Endodermal cell (in vitro differentiated cells): ENCODE measurements around the gene PRDM7. TPM values are rescaled to one million over a fixed set of nuclear protein-coding genes. Genes with fewer than 3 reads are reported as not detected.
"Not testable (repeated sequence)": the region's sequence is repeated elsewhere in the genome, so short reads cannot be mapped to it uniquely, and the experiment has no call there.

ENCODE experiments used
- DNase-seq: peaks from one replicate; pipeline ENCODE4 v3.0.0-alpha.2; 2017
- H3K27ac ChIP-seq: 2 replicates; pipeline ENCODE4 v1.5.1; 2013; ENCODE audit warnings: mild to moderate bottlenecking, low read depth, low read length, moderate library complexity
- H3K27me3 ChIP-seq: 2 replicates; pipeline ENCODE4 v1.6.1; 2013; ENCODE audit warnings: mild to moderate bottlenecking, low read length, moderate library complexity; ENCODE audit not compliant: insufficient read depth, control insufficient read depth, poor library complexity, severe bottlenecking
- H3K36me3 ChIP-seq: 2 replicates; pipeline ENCODE4 v1.7.0; 2013; ENCODE audit warnings: mild to moderate bottlenecking, low read length, moderate library complexity; ENCODE audit not compliant: control insufficient read depth, insufficient read depth
- H3K4me1 ChIP-seq: one replicate; pipeline ENCODE4 v1.7.0; 2013; ENCODE audit warnings: low read length; ENCODE audit not compliant: control insufficient read depth, insufficient read depth
- H3K4me3 ChIP-seq: 2 replicates; pipeline ENCODE4 v1.5.1; 2013; ENCODE audit warnings: mild to moderate bottlenecking, low read length, moderate library complexity
- H3K9ac ChIP-seq: 2 replicates; pipeline ENCODE4 v1.6.1; 2013; ENCODE audit warnings: mild to moderate bottlenecking, low read length, moderate library complexity; ENCODE audit not compliant: poor library complexity, severe bottlenecking; ENCODE audit errors: extremely low read depth
- H3K9me3 ChIP-seq: 2 replicates; pipeline ENCODE4 v1.6.1; 2013; ENCODE audit warnings: mild to moderate bottlenecking, low read length, moderate library complexity; ENCODE audit not compliant: control insufficient read depth
- H3K27ac Mint-ChIP-seq: 2 replicates; pipeline ENCODE4 v1.8.0; 2020; ENCODE audit warnings: mixed read lengths
- H3K27me3 Mint-ChIP-seq: 2 replicates; pipeline ENCODE4 v1.8.0; 2021; ENCODE audit warnings: mild to moderate bottlenecking, mixed read lengths; ENCODE audit not compliant: insufficient read depth
- H3K36me3 Mint-ChIP-seq: 2 replicates; pipeline ENCODE4 v1.8.0; 2020; ENCODE audit warnings: low read depth, mixed read lengths
- H3K4me1 Mint-ChIP-seq: 2 replicates; pipeline ENCODE4 v1.8.0; 2020; ENCODE audit warnings: mixed read lengths
- H3K4me3 Mint-ChIP-seq: 2 replicates; pipeline ENCODE4 v1.8.0; 2020; ENCODE audit warnings: mild to moderate bottlenecking, moderate library complexity, mixed read lengths
- H3K9me3 Mint-ChIP-seq: 2 replicates; pipeline ENCODE4 v1.8.0; 2020; ENCODE audit warnings: mild to moderate bottlenecking, mixed read lengths
- CTCF ChIP-seq: fragments of 200-600 bp; sonication (generic); conservative IDR thresholded peaks from 2 replicates; pipeline ENCODE4 v1.5.0; 2021; ENCODE audit warnings: antibody characterized with exemption, mild to moderate bottlenecking
- WGBS, 2 experiments: methylation state at CpG; one replicate each; pipeline versions ENCODE4 v1.1.5 to v1.1.7; 2013; ENCODE audit warnings: missing lambda C conversion rate in 2 of 2, mixed read lengths in 1 of 2; ENCODE audit not compliant: insufficient coverage in 1 of 2, insufficient read length in 1 of 2; 5-methylcytosine and 5-hydroxymethylcytosine counted together
- total RNA-seq, 2 donors: library from RNA; stranded (reverse); fragmentation: NEBNext Ultra II Directional in 1 of 2; extraction: Animal tissue kit (Norgen Biotek cat#: 25700) in 1 of 2; gene quantifications; 2 replicates in 1 of 2; 3 replicates in 1 of 2; pipeline ENCODE4 v1.2.1, GENCODE V29; 2021

The PRDM7 gene
- total RNA-seq, 2 donors from 2014 or later = not detected

DNA sequence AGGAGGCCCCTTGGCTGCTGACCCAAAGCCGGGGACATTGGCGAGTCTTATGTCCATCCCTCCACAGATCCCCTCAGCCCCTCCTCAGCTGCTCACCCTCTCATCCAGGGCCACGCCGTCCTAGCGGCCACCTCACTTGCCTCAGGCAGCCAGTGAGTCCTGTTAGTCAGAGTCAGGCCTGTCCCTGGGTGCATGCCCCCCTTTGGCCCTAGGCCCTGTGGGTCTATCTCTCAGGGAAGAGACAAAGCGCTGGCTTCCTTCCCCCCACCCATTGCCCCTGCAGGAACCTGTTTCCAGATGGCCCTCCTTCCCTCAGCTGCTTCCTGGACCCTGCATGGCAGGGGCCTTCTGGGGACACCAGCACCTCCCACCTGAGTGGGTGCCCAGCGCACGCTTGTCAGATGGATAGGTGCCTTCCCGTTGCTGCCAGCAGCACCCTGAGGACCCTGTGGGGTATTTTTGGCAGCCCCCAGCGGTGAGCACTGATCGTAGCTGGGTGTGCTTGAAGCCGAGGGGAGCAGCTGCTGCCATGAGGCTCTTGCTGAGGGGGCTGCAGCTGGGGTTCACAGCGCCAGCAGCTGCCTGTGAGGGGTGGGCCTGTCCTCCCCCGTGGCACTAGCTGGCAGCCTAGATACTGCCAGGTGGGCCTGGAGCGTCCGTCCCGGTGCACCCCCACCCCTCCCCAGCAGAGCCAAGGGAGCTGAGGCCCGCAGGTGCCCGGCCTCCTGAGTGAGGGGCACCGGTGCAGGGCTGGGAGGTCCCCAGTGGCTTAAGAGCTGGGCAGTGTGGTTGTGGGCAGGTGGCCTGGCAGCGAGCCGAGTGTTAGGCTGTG lies 66.2 kb downstream of the PRDM7 start:
- Histone ChIP-seq H3K4me1 (no peaks in the 10 kb centered on the region), H3K9ac (no peak overlapping the region), H3K27ac (no peak overlapping the region), H3K36me3 (peaks cover 7% of the 10 kb centered on the region), H3K4me3 (no peak overlapping the region), H3K9me3 (no peaks in the 10 kb centered on the region), H3K27me3 (no peaks in the 10 kb centered on the region)
- Mint-ChIP-seq H3K27ac (no peak overlapping the region), H3K4me1 (no peaks in the 10 kb centered on the region), H3K36me3 (peaks cover 15% of the 10 kb centered on the region), H3K9me3 (no peaks in the 10 kb centered on the region), H3K27me3 (no peaks in the 10 kb centered on the region), H3K4me3 (no peak overlapping the region)
- 91 to 99% methylated on average over 10 to 22 of the region's 22 CpGs for WGBS, 2 experiments
- no peak for DNase-seq
- no peak for TF ChIP-seq CTCF

DNA sequence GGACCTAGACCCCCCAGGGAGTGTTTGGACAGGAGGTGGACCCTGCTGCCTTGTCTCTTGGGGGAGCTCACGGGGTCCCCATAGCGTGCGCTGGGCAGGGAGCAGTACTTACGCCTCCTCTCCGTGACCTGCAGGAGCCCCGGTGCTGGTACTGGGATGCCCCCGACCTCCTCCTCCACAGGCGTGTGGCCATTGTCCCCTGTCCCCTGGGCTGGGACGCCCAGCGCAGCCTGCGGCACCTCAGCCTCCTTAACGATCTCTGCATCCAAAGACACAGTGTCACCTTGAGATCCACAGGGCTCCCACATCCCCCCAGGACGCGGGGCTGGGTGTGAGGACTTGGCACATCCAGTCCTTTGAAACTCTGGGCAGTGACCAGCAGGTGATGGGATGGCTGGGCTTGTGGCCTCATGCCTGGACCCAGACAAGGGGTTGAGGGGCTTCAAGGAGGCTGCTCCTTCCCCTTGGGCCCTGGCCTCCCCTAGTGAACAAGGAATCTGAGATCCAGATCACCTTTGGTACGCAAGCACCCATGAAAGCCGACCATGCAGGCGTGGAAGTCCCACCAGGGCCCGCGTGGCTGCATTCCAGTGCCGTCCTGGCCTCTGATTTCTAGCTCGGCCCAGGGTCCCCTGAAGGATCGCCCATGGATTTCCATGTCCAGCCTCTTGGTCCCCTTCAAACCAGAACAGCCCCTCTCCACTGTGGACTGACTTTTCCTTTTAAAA lies 67.8 kb downstream of the PRDM7 start:
- H3K27ac Mint-ChIP-seq = no peak overlapping the region
- no peaks in the 10 kb centered on the region for H3K9me3 Mint-ChIP-seq
- H3K4me1 ChIP-seq = no peaks in the 10 kb centered on the region
- no peaks in the 10 kb centered on the region for H3K9me3 ChIP-seq
- 93 to 98% methylated on average over 17 to 22 of the region's 22 CpGs for WGBS, 2 experiments
- H3K4me1 Mint-ChIP-seq = no peaks in the 10 kb centered on the region
- H3K36me3 ChIP-seq = no peaks in the 10 kb centered on the region
- peaks cover 5% of the 10 kb centered on the region for H3K36me3 Mint-ChIP-seq
- no peak for TF ChIP-seq CTCF
- no peak for DNase-seq
- H3K9ac ChIP-seq = no peak overlapping the region
- H3K27ac ChIP-seq = no peak overlapping the region
- H3K27me3 ChIP-seq = no peaks in the 10 kb centered on the region
- no peak overlapping the region for H3K4me3 Mint-ChIP-seq
- H3K27me3 Mint-ChIP-seq = no peaks in the 10 kb centered on the region
- H3K4me3 ChIP-seq = no peak overlapping the region

GRCh38 chr16:90008708-90009145 lies 68.4 kb downstream of the PRDM7 start:
- DNase-seq = no peak
- 91 to 97% methylated on average over 12 to 13 of the region's 13 CpGs for WGBS, 2 experiments
- Histone ChIP-seq H3K4me1 (no peaks in the 10 kb centered on the region), H3K36me3 (no peaks in the 10 kb centered on the region), H3K4me3 (no peak overlapping the region), H3K27me3 (no peaks in the 10 kb centered on the region), H3K9ac (no peak overlapping the region), H3K9me3 (no peaks in the 10 kb centered on the region), H3K27ac (no peak overlapping the region)
- TF ChIP-seq CTCF = no peak
- H3K36me3 Mint-ChIP-seq = peaks cover 5% of the 10 kb centered on the region
- no peaks in the 10 kb centered on the region for H3K27me3 Mint-ChIP-seq
- no peak overlapping the region for H3K4me3 Mint-ChIP-seq
- H3K27ac Mint-ChIP-seq = no peak overlapping the region
- H3K4me1 Mint-ChIP-seq = no peaks in the 10 kb centered on the region
- no peaks in the 10 kb centered on the region for H3K9me3 Mint-ChIP-seq

DNA sequence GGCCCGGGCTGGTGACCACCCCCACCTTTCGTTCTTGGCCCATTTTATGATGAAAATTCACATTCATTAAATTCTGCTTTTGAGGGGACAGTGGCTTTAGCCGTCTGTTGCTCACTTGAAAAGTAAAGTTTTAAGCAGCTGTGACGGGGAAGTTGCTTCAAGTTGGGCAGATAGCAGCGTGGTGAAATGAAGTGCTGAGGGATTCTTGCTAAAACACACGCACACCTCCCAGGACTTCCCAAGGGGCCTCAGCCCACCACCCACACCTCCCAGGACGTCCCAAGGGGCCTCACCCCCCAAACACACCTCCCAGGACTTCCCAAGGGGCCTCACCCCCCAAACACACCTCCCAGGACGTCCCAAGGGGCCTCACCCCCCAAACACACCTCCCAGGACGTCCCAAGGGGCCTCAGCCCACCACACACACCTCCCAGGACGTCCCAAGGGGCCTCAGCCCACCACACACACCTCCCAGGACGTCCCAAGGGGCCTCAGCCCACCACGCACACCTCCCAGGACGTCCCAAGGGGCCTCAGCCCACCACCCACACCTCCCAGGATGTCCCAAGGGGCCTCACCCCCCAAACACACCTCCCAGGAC lies 69.4 kb downstream of the PRDM7 start:
- not testable (repeated sequence) for H3K27ac ChIP-seq, H3K4me3 Mint-ChIP-seq, H3K4me3 ChIP-seq, H3K9ac ChIP-seq, H3K36me3 Mint-ChIP-seq, H3K4me1 ChIP-seq, H3K9me3 Mint-ChIP-seq, DNase-seq, H3K27me3 Mint-ChIP-seq, H3K36me3 ChIP-seq, H3K4me1 Mint-ChIP-seq, H3K9me3 ChIP-seq, H3K27me3 ChIP-seq
- 93 to 94% methylated on average over 4 to 10 of the region's 13 CpGs for WGBS, 2 experiments
- peak overlapping the region; percentile 66 for H3K27ac Mint-ChIP-seq
